Fibroblast of lung (primary cell): ENCODE results near the gene CCDC88C.

Experiments
- EZH2 ChIP-seq: IDR thresholded peaks from 2 replicates; pipeline ENCODE4 v1.5.1; 2012; ENCODE audit warnings: low read length, control low read depth, mild to moderate bottlenecking; ENCODE audit errors: missing control alignments
- TF ChIP-seq, protein P1 (sequence below), 2 donors: IDR thresholded peaks in 1 of 2; conservative IDR thresholded peaks in 1 of 2; 1 replicate in 1 of 2; 2 replicates in 1 of 2; pipeline ENCODE4 v1.5.1; 2011 to 2012; ENCODE audit warnings: low read length in 2 of 2, control low read depth in 1 of 2, inconsistent platforms in 1 of 2, low read depth in 1 of 2, mild to moderate bottlenecking in 1 of 2

DNA sequence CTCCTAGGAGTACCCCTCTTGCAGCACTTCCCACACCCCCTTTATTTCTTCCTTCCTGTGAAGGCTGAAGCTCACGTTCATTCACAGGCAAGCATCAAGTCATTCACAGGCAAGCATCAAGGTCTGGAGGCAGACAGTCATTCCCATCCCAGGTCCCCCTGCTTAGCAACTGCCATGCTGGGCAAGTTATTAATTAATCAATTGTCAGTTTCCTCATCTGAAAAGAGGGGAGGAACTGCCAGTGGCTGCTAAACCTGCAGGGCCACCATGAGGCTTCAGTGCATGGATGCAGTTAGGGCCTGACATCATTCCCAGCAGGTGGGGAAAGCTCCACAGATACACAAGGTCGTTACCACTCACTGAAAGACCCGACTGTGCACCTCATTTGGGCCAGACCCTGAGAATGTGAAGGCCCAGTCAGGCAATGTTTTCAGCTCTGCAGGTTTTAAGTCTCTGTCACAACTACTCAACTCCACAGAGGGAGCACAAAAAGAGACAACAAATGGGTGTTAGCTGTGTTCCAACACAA is 88.1 kb downstream of the CCDC88C start:
- TF ChIP-seq, protein P1, sequence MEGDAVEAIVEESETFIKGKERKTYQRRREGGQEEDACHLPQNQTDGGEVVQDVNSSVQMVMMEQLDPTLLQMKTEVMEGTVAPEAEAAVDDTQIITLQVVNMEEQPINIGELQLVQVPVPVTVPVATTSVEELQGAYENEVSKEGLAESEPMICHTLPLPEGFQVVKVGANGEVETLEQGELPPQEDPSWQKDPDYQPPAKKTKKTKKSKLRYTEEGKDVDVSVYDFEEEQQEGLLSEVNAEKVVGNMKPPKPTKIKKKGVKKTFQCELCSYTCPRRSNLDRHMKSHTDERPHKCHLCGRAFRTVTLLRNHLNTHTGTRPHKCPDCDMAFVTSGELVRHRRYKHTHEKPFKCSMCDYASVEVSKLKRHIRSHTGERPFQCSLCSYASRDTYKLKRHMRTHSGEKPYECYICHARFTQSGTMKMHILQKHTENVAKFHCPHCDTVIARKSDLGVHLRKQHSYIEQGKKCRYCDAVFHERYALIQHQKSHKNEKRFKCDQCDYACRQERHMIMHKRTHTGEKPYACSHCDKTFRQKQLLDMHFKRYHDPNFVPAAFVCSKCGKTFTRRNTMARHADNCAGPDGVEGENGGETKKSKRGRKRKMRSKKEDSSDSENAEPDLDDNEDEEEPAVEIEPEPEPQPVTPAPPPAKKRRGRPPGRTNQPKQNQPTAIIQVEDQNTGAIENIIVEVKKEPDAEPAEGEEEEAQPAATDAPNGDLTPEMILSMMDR (conservative IDR thresholded peaks at IDR 0.05 in 1 of 2, IDR thresholded peaks at IDR 0.05 in 1 of 2; ENCODE audit: low read depth in 1 of 2, low read length in 2 of 2) = no peak
- TF ChIP-seq EZH2 = no peak
